CD14-positive monocyte (primary cell): ENCODE results near the gene ERMAP. TPM values are rescaled to one million over a fixed set of nuclear protein-coding genes. Genes with fewer than 3 reads are reported as not detected.

Experiments used
- DNase-seq, 3 donors: peaks; one replicate each; pipeline ENCODE4 v3.0.0-alpha.2; 2011 to 2022
- H2AFZ ChIP-seq: 2 replicates; pipeline ENCODE4 v1.6.0; 2012; ENCODE audit warnings: mild to moderate bottlenecking, low read depth, low read length, inconsistent platforms; ENCODE audit not compliant: insufficient read depth, poor library complexity, severe bottlenecking
- H3K27ac ChIP-seq, 2 donors: 1 replicate in 1 of 2; 2 replicates in 1 of 2; pipeline ENCODE4 v1.5.1; 2012 to 2013; ENCODE audit warnings: low read length in 2 of 2, control low read depth in 1 of 2, inconsistent platforms in 1 of 2, low read depth in 1 of 2, mild to moderate bottlenecking in 1 of 2
- H3K27me3 ChIP-seq, 2 donors: one replicate each; pipeline versions ENCODE4 v1.6.0 to v1.6.1; 2011 to 2013; ENCODE audit warnings: low read length in 2 of 2; ENCODE audit not compliant: control insufficient read depth in 2 of 2, insufficient read depth in 2 of 2
- H3K36me3 ChIP-seq, 2 donors: replicated peaks in 1 of 2; 1 replicate in 1 of 2; 2 replicates in 1 of 2; pipeline versions ENCODE4 v1.5.1 to v1.6.1; 2012 to 2013; ENCODE audit warnings: low read length in 2 of 2, control low read depth in 1 of 2, inconsistent platforms in 1 of 2, mild to moderate bottlenecking in 1 of 2; ENCODE audit not compliant: insufficient read depth in 2 of 2, control insufficient read depth in 1 of 2
- H3K4me1 ChIP-seq, 2 donors: 1 replicate in 1 of 2; 2 replicates in 1 of 2; pipeline versions ENCODE4 v1.5.1 to v1.6.1; 2012 to 2013; ENCODE audit warnings: low read length in 2 of 2, control low read depth in 1 of 2, inconsistent platforms in 1 of 2, mild to moderate bottlenecking in 1 of 2, moderate library complexity in 1 of 2; ENCODE audit not compliant: insufficient read depth in 2 of 2, control insufficient read depth in 1 of 2
- H3K4me2 ChIP-seq: replicated peaks from 2 replicates; pipeline ENCODE3; 2012; ENCODE audit warnings: low read length, moderate library complexity, mild to moderate bottlenecking; ENCODE audit not compliant: poor library complexity, severe bottlenecking; ENCODE audit errors: extremely low read depth
- H3K4me3 ChIP-seq, 3 experiments: fragments of 200-600 bp in 1 of 3; sonication (generic) in 1 of 3; replicated peaks in 1 of 3; 1 replicate in 2 of 3; 2 replicates in 1 of 3; pipeline ENCODE4 v1.5.1; 2011 to 2013; ENCODE audit warnings: low read length in 3 of 3, mild to moderate bottlenecking in 3 of 3, control low read depth in 2 of 3, low read depth in 2 of 3, inconsistent platforms in 1 of 3, moderate library complexity in 1 of 3
- H3K79me2 ChIP-seq: 2 replicates; pipeline ENCODE4 v1.6.0; 2012; ENCODE audit warnings: mild to moderate bottlenecking, control low read depth, inconsistent platforms, low read length, moderate library complexity; ENCODE audit not compliant: insufficient read depth
- H3K9ac ChIP-seq: 2 replicates; pipeline ENCODE4 v1.6.0; 2017; ENCODE audit warnings: low read length, mild to moderate bottlenecking; ENCODE audit not compliant: insufficient read depth, poor library complexity, severe bottlenecking
- H3K9me3 ChIP-seq, 2 donors: replicated peaks in 1 of 2; 1 replicate in 1 of 2; 2 replicates in 1 of 2; pipeline versions ENCODE4 v1.5.1 to v1.6.1; 2012 to 2013; ENCODE audit warnings: low read length in 2 of 2, control low read depth in 1 of 2; ENCODE audit not compliant: control insufficient read depth in 1 of 2, insufficient read depth in 1 of 2
- H4K20me1 ChIP-seq: 2 replicates; pipeline ENCODE4 v1.6.0; 2012; ENCODE audit warnings: mild to moderate bottlenecking, low read length, control low read depth, moderate library complexity; ENCODE audit not compliant: insufficient read depth
- H3K27ac Mint-ChIP-seq, 7 donors: one replicate each; pipeline ENCODE4 v1.8.0; 2020; ENCODE audit warnings: mild to moderate bottlenecking in 7 of 7, mixed read lengths in 7 of 7, moderate library complexity in 6 of 7, inconsistent platforms in 2 of 7
- H3K27me3 Mint-ChIP-seq, 3 donors: one replicate each; pipeline ENCODE4 v1.8.0; 2021 to 2022; ENCODE audit warnings: low read depth in 3 of 3, mild to moderate bottlenecking in 3 of 3, mixed read lengths in 3 of 3, moderate library complexity in 3 of 3, inconsistent platforms in 1 of 3
- H3K36me3 Mint-ChIP-seq, 2 donors: one replicate each; pipeline ENCODE4 v1.8.0; 2020; ENCODE audit warnings: mixed read lengths in 2 of 2, inconsistent platforms in 1 of 2, mild to moderate bottlenecking in 1 of 2
- H3K4me1 Mint-ChIP-seq: one replicate; pipeline ENCODE4 v1.8.0; 2020; ENCODE audit warnings: mild to moderate bottlenecking, mixed read lengths
- H3K4me3 Mint-ChIP-seq, 2 donors: one replicate each; pipeline ENCODE4 v1.8.0; 2020; ENCODE audit warnings: mild to moderate bottlenecking in 2 of 2, mixed read lengths in 2 of 2, moderate library complexity in 1 of 2
- H3K9me3 Mint-ChIP-seq, 7 donors: one replicate each; pipeline ENCODE4 v1.8.0; 2020 to 2022; ENCODE audit warnings: mixed read lengths in 7 of 7, mild to moderate bottlenecking in 6 of 7, moderate library complexity in 6 of 7, inconsistent platforms in 2 of 7
- WGBS: methylation state at CpG from one replicate; pipeline ENCODE4 v1.1.5; 2013; ENCODE audit warnings: missing lambda C conversion rate; ENCODE audit not compliant: insufficient coverage; 5-methylcytosine and 5-hydroxymethylcytosine counted together
- intact Hi-C, 2 donors: fragments of 100-400 bp; cut with micrococcal nuclease; formaldehyde crosslinking; loops; one replicate each; pipeline versions ENCODE4 v1.15.0 to v1.15.1; 2023
- polyA plus RNA-seq, 3 donors: library from polyadenylated mRNA; depleted of rRNA in 1 of 3; unstranded in 2 of 3; stranded (reverse) in 1 of 3; fragments of 300-500 nt in 2 of 3; fragments of >200 nt in 1 of 3; fragmentation: Illumina TruSeq in 2 of 3; gene quantifications; 1 replicate in 2 of 3; 2 replicates in 1 of 3; pipeline ENCODE4 v1.2.3, GENCODE V29; 2012 to 2021
- TF ChIP-seq, protein P1 (sequence below): fragments of 200-600 bp; IDR thresholded peaks from one replicate; pipeline ENCODE4 v1.8.0; 2022; ENCODE audit warnings: antibody characterized with exemption, mild to moderate bottlenecking

ERMAP gene
- polyA plus RNA-seq, 3 donors = 6.0 to 22.7 (median 8.4) TPM

DNA sequence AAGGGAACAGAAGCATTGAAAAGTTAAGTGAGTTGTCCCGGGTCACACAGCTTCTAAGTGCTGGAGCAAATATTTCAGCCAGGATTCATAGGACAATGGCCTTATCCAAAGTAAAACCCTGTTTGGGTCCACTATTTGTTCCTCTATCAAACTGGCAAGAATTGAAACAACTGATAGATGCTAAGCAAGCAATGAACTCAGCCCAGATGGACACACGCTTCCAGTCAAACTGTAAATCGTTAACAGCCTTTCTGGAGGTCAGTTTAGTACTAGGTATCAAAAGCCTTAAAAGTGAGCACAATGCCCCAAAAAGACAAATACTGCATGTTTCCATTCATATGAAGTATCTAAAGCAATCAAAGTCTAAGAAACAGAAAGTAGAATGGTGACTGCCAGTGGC lies 1.1 kb downstream of the ERMAP start:
- Histone ChIP-seq H3K4me3 (peak overlapping the region in 1 of 3 experiments; percentile 86), H3K4me2 (peak overlapping the region; percentile 96), H3K36me3 (peaks cover 0 to 11% of the 10 kb centered on the region in 2 donors), H3K79me2 (peaks cover 46% of the 10 kb centered on the region), H2AFZ (peak overlapping the region; percentile 85), H3K9me3 (no peaks in the 10 kb centered on the region), H3K27ac (no peak overlapping the region), H3K27me3 (no peaks in the 10 kb centered on the region), H3K9ac (no peak overlapping the region), H4K20me1 (peaks cover 36% of the 10 kb centered on the region), H3K4me1 (peaks cover 19 to 29% of the 10 kb centered on the region in 2 donors)
- no peak for DNase-seq
- Mint-ChIP-seq H3K4me3 (peak overlapping the region; percentile 24 to 82), H3K9me3 (no peaks in the 10 kb centered on the region), H3K27ac (no peak overlapping the region), H3K36me3 (peaks cover 21 to 30% of the 10 kb centered on the region in 2 donors), H3K4me1 (peaks cover 46% of the 10 kb centered on the region), H3K27me3 (peaks cover 0 to 2% (median 0%) of the 10 kb centered on the region in 3 donors)
- intact Hi-C loops = loop anchor here (2.0 to 5.0 kb wide), 2 partner anchors 51 kb away; partner anchors contain the start of genes C1orf50 (in 2 of the 2) and P3H1 (in 2 of the 2)
- WGBS = 100% methylated on average over 1 of the region's 3 CpGs
- TF ChIP-seq, protein P1, sequence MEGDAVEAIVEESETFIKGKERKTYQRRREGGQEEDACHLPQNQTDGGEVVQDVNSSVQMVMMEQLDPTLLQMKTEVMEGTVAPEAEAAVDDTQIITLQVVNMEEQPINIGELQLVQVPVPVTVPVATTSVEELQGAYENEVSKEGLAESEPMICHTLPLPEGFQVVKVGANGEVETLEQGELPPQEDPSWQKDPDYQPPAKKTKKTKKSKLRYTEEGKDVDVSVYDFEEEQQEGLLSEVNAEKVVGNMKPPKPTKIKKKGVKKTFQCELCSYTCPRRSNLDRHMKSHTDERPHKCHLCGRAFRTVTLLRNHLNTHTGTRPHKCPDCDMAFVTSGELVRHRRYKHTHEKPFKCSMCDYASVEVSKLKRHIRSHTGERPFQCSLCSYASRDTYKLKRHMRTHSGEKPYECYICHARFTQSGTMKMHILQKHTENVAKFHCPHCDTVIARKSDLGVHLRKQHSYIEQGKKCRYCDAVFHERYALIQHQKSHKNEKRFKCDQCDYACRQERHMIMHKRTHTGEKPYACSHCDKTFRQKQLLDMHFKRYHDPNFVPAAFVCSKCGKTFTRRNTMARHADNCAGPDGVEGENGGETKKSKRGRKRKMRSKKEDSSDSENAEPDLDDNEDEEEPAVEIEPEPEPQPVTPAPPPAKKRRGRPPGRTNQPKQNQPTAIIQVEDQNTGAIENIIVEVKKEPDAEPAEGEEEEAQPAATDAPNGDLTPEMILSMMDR = no peak

DNA sequence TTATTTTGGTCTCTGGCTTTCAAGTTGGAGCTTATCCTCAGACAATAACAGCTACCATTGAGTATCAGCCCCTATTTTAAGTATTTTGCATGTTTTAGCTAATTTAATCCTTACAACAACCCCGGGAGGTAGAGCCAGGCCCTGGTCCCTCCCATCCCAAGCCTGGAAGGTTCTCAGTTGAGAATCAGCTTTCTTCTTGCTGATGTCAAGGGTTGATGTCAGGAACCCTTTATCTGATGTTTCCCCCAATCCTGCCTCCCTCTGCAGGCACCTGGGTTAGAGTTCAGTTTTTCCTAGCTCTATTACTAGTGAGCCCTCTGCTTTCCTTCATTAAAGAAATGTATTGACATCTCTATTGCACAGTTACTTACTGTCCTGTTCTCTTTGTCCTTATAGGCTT lies 3.9 kb downstream of the ERMAP start:
- no peak overlapping the region for H2AFZ ChIP-seq
- TF ChIP-seq, protein P1 = no peak
- H3K27ac Mint-ChIP-seq = peak overlapping the region in 3 of 7 donors; percentile 14 to 33 (median 24)
- no peak for DNase-seq
- H3K27me3 Mint-ChIP-seq = peaks cover 0 to 2% (median 0%) of the 10 kb centered on the region in 3 donors
- H3K4me2 ChIP-seq = no peak overlapping the region
- no peaks in the 10 kb centered on the region for H3K9me3 Mint-ChIP-seq
- intact Hi-C loops = no loop called here
- no CpG with 5 or more reads among the region's 1 CpG for WGBS
- H3K4me3 Mint-ChIP-seq = no peak overlapping the region
- H3K4me1 ChIP-seq = peaks cover 21 to 34% of the 10 kb centered on the region in 2 donors
- peaks cover 46% of the 10 kb centered on the region for H3K79me2 ChIP-seq
- H3K27me3 ChIP-seq = no peaks in the 10 kb centered on the region
- peaks cover 21 to 32% of the 10 kb centered on the region in 2 donors for H3K36me3 Mint-ChIP-seq
- H4K20me1 ChIP-seq = peaks cover 41% of the 10 kb centered on the region
- no peak overlapping the region for H3K4me3 ChIP-seq
- no peak overlapping the region for H3K9ac ChIP-seq
- H3K4me1 Mint-ChIP-seq = peaks cover 47% of the 10 kb centered on the region
- H3K27ac ChIP-seq = no peak overlapping the region
- H3K9me3 ChIP-seq = no peaks in the 10 kb centered on the region
- peaks cover 0 to 6% of the 10 kb centered on the region in 2 donors for H3K36me3 ChIP-seq
